ENCODE measurements around the gene TBCD. TPM values are rescaled to one million over a fixed set of nuclear protein-coding genes. Genes with fewer than 3 reads are reported as not detected.

The TBCD gene
- total RNA-seq, 1 donor from 2014 or later = 104 TPM

DNA sequence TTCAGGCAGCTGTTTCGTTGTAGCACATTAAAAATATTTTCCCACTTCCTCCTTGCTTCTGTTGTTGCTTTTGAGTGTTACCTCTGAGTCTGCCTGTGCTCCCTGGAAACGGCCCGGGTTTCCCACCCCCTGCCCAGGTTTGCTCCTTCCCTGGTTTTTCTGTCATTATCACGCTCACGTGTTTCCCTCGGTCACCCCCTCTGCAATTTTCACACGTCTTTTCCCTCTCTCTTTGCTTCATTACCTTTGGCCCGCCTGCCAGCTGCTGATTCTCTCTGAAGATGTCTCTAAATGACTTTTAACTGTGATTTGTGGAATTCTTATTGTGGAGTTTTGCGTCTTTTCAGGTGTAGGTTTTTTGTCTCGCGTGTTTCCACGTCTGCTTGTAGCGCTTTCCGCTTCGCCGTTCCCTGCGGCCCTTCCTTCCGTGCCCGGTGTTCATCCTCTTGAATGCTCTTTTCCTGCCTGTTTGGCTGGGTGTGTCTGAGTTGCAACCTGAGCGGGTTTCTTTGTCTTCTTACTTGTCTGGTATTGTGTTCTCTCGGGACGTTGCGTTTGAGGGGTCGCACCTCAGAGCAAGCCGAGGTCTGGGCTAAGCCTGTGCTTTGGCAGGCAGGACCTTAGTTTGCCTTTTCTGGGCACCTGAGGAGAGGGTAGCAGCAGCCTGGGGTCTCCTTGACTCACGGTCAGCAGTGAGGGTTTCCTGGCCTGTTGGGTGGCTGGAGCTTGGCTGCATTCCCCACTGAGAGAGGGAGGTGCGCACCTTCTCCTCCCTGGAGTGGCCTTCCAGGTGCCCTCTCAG lies 184.3 kb downstream of the TBCD start:
- Mint-ChIP-seq H3K4me1 (ENCODE audit: unreplicated experiment) (peaks cover 6% of the 10 kb centered on the region), H3K4me3 (no peak overlapping the region), H3K9me3 (no peaks in the 10 kb centered on the region), H3K27ac (peak overlapping the region; percentile 10), H3K27me3 (no peaks in the 10 kb centered on the region), H3K36me3 (peaks cover 13% of the 10 kb centered on the region)
- peak; percentile 44 for DNase-seq (ENCODE audit: extremely low spot score, unreplicated experiment)
- TF ChIP-seq, protein P1, sequence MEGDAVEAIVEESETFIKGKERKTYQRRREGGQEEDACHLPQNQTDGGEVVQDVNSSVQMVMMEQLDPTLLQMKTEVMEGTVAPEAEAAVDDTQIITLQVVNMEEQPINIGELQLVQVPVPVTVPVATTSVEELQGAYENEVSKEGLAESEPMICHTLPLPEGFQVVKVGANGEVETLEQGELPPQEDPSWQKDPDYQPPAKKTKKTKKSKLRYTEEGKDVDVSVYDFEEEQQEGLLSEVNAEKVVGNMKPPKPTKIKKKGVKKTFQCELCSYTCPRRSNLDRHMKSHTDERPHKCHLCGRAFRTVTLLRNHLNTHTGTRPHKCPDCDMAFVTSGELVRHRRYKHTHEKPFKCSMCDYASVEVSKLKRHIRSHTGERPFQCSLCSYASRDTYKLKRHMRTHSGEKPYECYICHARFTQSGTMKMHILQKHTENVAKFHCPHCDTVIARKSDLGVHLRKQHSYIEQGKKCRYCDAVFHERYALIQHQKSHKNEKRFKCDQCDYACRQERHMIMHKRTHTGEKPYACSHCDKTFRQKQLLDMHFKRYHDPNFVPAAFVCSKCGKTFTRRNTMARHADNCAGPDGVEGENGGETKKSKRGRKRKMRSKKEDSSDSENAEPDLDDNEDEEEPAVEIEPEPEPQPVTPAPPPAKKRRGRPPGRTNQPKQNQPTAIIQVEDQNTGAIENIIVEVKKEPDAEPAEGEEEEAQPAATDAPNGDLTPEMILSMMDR (conservative IDR thresholded peaks at IDR 0.05) = no peak

DNA sequence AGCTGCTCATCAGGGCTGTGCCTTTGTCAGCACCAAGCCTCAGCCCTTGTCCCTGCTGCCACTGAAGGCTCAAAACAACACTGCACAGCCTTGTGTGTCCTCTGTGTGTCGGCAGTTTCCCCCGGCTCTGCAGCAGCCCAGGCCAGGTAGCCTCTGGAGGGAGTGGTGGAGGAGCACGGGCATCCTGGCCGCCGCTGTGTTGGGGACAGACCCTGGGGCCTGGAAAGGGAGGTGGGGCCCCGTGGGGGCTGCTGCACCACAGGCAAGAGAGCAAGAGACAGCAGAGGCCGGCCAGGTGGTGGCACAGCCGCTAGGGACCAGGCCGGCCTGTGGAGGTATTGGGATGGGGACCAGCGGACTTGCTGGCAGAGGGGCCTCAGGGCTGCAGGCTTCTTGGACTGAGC lies 184.9 kb downstream of the TBCD start:
- DNase-seq (ENCODE audit: extremely low spot score, unreplicated experiment) = peak; percentile 60
- Mint-ChIP-seq H3K36me3 (peaks cover 13% of the 10 kb centered on the region), H3K27ac (no peak overlapping the region)

DNA sequence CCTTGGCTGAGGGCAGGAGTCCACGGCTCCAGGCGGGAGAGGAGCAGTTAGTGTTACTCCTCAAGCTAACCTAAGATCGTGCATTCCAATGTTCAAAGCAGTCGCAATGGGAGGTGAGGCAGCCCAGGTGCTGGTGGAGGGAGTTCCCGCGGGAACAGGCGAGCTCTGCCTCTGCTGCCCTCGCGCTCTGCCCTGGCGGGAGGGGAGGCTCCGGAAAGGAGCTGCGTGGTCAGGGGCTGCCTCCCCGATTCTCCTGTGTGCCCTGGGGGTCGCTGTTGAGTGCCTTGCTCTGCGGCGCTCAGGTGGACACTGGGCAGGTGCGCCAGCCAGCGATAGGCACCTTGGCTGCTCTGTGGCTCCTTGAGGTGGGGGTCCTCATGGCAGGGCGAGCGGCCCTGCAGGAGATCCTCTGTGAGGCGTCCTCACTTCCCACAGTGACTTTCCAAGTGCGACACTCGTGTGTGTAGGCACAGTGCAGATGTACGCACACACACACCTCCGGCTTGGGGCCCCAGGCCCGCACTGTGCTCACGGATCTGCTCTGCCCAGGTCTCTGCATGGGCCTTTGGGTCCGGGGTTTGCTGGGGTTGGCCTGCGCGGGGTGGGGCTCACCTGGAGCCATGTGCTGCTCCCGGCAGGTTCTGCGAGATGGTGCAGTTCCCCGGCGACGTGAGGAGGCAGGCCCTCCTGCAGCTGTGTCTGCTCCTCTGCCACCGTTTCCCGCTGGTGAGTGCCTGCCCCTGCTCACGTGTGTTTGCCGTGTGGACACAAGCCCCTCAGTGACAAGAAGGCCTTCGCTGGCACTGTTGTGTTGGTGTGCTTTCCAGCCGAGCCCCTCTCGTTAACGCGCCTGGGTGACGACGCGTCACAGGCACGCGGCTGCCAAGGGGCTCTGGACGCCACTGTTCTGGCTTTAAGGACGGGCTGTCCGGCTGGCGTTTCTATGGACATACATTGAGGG lies 185.8 kb downstream of the TBCD start:
- H3K27me3 Mint-ChIP-seq = no peaks in the 10 kb centered on the region
- H3K27ac Mint-ChIP-seq = peak overlapping the region; percentile 29
- no peak overlapping the region for H3K4me3 Mint-ChIP-seq
- no peaks in the 10 kb centered on the region for H3K9me3 Mint-ChIP-seq
- TF ChIP-seq, protein P1 (conservative IDR thresholded peaks at IDR 0.05) = no peak
- peak; percentile 65 for DNase-seq (ENCODE audit: extremely low spot score, unreplicated experiment)
- H3K36me3 Mint-ChIP-seq = peaks cover 12% of the 10 kb centered on the region
- peaks cover 6% of the 10 kb centered on the region for H3K4me1 Mint-ChIP-seq (ENCODE audit: unreplicated experiment)

More for the DNA sequence above, 184.9 kb downstream of the TBCD start:
- H3K4me1 Mint-ChIP-seq (ENCODE audit: unreplicated experiment) = peaks cover 6% of the 10 kb centered on the region
- H3K4me3 Mint-ChIP-seq = no peak overlapping the region
- TF ChIP-seq, protein P1 (conservative IDR thresholded peaks at IDR 0.05) = no peak
- no peaks in the 10 kb centered on the region for H3K9me3 Mint-ChIP-seq
- H3K27me3 Mint-ChIP-seq = no peaks in the 10 kb centered on the region

DNA sequence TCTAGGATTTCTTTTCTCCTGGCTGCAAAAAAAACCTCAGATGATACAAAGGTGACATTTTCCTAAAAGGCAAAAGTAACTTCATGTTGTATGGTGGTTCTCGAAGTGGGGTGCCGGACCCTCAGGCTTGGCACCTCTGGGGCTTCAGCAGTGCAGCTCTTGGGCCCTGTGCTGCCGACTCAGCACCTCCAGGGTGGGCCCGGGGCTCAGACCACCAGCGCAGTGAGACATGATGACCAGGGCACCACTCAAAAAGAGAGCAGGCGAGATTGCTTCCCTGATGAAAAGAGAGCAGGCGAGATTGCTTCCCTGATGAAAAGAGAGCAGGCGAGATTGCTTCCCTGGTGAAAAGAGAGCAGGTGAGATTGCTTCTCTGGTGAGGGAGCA lies 186.6 kb downstream of the TBCD start:
- Mint-ChIP-seq H3K27ac (no peak overlapping the region), H3K36me3 (peaks cover 17% of the 10 kb centered on the region), H3K4me1 (ENCODE audit: unreplicated experiment) (peaks cover 6% of the 10 kb centered on the region), H3K9me3 (no peaks in the 10 kb centered on the region), H3K27me3 (no peaks in the 10 kb centered on the region), H3K4me3 (no peak overlapping the region)
- DNase-seq (ENCODE audit: extremely low spot score, unreplicated experiment) = peak; percentile 49
- TF ChIP-seq, protein P1 (conservative IDR thresholded peaks at IDR 0.05) = no peak

DNA sequence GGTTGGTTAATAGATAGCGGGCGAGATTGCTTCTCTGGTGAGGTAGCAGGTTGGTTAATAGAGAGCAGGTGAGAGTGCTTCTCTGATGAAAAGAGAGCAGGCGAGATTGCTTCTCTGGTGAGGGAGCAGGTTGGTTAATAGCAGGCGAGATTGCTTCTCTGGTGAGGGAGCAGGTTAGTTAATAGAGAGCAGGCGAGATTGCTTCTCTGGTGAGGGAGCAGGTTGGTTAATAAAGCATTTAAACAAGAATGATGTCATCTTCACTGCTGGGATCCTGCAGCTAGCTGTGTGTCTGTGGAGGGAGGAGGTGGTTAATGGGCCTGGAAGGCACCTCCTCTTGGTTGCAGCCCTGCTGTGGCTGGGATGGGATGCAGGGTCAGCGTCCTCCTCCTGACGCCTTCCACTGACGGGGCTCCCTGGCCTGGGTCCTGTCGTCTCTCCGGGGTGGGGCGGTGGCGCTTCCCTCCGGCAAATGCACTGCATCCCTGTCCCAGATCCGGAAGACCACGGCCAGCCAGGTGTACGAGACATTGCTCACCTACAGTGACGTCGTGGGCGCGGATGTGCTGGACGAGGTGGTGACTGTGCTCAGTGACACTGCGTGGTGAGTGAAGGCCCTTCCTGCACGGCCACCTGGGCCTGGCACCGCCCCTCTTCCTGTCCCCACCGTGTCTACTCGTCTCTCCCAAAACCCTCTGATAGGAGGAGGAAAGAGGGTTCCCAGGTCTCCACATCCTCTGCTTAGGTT lies 187.2 kb downstream of the TBCD start:
- TF ChIP-seq, protein P1 (conservative IDR thresholded peaks at IDR 0.05) = no peak
- H3K36me3 Mint-ChIP-seq = peaks cover 22% of the 10 kb centered on the region
- DNase-seq (ENCODE audit: extremely low spot score, unreplicated experiment) = peak; percentile 44
- no peak overlapping the region for H3K4me3 Mint-ChIP-seq
- H3K9me3 Mint-ChIP-seq = no peaks in the 10 kb centered on the region
- H3K27ac Mint-ChIP-seq = no peak overlapping the region
- H3K4me1 Mint-ChIP-seq (ENCODE audit: unreplicated experiment) = peaks cover 6% of the 10 kb centered on the region
- no peaks in the 10 kb centered on the region for H3K27me3 Mint-ChIP-seq

Measured in type B pancreatic cell (in vitro differentiated cells).